GM19397 (cell line): ENCODE measurements around the gene ZNHIT2.
"Not testable (repeated sequence)": the region's sequence is repeated elsewhere in the genome, so short reads cannot be mapped to it uniquely, and the experiment has no call there.

ENCODE experiments used
- ATAC-seq: cut with Tn5 transposase; IDR thresholded peaks from one replicate; pipeline ENCODE4 v1.9.1; 2021; ENCODE audit warnings: mild to moderate bottlenecking, moderate library complexity; ENCODE audit not compliant: unreplicated experiment

The ZNHIT2 gene

DNA sequence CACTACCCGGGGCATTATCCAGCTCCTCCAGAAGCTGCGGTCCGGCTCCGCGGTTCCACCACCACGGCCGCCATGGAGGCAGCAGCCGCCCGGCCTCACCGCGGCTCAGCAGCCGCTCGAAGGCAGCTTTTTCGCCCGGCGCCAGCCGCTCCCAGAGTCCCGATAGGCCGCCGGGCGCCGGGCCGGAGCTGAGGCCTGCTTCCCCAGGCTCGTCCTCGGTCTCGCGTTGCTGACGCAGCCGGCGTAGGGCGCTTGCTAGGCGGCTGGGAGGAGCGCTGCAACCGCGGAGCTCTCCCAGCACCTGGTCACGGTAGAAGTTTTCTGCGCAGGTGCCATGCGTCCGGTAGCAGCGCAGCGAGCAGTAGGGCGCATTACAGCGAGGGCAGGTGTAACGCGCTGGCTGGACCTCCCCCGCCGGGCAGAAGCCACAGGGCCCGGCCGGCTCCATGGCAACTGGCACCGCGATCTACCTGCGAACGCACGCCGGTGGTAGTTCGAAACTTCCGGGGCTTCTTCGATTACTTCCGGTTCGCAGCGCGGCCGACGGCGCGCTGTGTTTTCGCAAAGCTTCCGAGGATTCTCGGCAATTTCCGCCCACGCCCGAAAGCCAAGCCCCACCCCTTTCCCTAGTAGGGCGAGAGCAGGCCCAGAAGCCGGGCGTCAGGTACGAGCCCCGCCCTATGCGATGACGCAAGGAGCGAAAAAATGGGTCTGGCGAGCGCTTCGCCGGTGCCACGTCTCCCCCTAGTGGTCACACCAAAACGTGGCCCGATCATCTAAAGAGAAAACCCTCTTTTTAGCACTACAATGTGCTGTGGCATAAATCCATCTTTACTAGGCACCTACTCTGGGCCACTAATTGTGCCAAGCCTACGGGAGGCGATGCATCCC, at the start of gene ZNHIT2:
ZNHIT2 (minus strand) TSS at position 496 of the 891 bp plus-strand sequence; CDS start at position 448, 48 bp downstream.
- ATAC-seq, result peak; percentile 61

DNA sequence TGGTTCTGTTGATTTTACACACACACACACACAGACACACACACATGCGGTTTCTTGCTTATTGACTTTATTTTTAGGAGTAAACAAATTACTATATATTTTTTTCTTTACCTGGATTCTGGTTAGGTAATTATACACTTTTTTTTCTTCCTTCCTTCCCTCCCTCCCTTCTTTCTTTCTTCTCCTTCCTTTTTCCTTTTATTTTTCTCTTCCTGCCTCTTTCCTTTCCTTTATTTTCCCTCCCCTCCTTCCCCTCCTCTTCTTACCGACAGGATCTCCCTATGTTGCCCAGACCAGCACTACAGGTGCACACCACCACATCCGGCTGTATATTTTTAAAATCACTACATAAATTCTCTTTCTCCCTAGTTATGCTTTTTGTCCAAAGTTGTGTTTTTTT, 49.4 kb upstream of the ZNHIT2 start:
- no peak for ATAC-seq

DNA sequence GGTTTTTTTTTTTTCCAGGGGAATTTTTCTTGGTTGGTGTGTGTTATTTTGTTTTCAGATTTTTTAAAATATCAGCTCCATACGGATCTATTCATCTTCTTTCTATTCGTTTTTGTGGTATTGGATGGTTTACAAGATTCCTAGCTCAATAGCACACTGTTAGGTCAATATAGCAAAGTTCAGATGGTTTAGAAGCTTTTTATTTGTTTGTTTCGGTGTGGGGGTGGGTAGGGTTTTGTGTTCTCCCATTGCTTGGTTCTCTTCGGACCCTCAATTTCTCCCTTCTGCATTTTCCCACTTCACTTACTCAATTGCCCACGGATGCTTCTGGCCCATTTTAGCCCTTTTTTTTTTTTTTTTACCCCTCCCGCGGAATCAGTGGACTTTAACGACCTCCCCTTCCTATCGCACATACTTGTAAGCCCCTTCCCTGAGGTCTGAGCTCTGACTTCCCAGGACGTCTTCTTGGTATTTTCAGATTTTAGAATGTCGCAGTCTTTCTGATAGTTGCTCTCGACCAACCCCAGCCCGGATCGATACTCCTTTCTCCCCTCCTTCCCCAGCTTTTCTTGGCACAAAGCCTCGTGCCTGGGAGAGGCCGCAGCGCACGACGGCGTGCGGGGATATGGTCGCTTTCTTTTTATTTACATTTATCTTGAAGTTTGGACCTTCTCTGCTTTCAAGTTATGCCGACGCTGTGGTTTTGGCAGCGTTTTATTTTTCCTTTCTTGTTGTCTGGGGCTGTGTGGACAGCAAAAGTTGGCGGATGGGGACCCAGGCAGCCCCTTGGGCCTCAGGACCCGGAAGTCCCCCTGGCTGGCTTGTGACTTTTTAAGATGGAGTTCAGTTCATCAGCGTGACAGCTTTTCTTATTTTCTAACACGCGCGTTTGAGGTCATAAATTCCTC, 48.2 kb upstream of the ZNHIT2 start:
- no peak for ATAC-seq

DNA sequence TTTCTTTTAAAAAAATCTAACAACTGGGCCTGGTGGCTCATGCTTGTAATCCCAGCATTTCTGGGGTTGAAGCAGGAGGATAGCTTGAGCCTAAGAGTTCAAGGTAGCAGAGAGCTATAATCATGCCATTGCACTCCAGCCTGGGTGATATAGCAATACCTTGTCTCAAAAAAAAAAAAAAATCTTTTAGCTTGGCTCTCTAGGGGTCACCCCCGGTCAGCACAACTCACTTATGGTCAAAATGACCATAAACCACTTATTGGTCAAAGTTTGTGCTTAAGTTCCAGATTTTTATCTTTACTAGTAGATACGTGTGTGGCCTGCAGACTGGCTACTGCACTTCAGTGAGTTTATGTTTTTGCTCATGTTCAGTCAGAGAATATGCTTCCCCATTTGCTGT, 46.2 kb upstream of the ZNHIT2 start:
- no peak for ATAC-seq

DNA sequence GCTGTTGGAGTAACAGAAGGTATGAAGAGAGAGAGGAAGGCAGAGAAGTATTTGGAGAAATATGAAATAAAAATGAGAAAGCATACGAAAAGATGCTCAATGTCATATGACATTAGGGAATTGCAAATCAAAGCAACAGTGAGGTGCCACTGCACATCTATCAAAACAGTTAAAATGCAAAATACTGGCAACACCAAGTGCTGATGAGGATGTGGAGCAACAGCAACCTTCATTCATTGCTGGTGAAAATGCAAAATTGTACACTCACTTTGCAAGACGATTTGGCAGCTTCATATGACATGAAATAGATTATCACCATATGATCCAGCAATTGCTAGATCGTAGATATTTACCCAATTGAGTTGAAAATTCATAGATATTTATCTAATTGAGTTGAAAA, 43.1 kb upstream of the ZNHIT2 start:
- ATAC-seq, result no peak

DNA sequence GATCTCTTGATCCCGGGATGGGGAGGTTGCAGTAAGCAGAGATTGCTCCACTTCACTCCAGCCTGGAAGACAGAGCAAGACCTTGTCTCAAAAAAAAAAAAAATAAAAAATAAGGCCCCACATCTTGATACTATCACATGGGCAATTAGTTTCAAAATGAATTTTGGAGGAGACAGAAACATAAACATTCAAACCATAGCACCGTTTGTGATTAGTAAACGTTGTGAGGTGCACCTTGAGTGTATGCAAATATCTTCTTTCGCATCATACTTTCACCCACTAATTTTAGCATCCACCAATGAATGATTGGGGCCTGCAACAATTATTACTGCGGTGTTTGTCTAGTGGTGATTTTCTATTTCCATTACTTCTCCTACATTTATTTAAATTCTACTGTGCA, 41.5 kb upstream of the ZNHIT2 start:
- ATAC-seq, result no peak

DNA sequence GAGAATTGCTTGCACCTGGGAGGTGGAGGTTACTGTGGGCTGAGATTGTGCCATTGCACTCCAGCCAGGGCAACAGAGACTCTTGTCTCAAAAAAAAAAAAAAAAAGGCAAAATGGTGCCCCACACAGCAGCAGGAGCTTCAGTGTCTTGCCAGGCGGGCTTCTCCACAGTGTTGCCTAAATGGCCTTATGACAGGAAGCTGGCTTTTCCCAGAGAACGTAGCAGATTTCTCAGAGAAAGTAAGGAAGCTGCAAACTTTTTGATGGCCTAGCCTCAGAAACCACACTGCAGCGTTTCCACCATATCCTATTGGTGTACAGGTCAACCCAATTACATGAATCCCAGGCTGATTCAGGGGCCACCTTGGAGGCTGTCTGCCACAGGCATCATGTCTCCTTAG, 39.8 kb upstream of the ZNHIT2 start:
- no peak for ATAC-seq

DNA sequence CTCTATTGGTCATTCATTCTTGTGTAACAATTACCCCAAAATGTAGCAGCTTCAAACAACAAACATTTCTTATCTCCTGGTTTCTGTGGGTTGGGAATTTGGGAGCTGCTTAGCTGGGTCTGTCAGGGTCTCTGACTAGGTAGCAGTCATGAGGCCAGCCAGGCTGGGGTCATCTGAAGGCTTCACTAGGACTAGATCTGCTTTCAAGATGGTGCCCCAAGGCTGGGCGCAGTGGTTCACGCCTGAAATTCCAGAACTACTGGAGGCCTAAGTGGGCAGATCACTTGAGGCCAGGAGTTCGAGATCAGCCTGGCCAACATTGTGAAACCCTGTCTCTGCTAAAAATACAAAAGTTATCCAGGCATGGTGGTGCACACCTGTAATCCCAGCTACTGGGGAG, 39.4 kb upstream of the ZNHIT2 start:
- ATAC-seq, result no peak

DNA sequence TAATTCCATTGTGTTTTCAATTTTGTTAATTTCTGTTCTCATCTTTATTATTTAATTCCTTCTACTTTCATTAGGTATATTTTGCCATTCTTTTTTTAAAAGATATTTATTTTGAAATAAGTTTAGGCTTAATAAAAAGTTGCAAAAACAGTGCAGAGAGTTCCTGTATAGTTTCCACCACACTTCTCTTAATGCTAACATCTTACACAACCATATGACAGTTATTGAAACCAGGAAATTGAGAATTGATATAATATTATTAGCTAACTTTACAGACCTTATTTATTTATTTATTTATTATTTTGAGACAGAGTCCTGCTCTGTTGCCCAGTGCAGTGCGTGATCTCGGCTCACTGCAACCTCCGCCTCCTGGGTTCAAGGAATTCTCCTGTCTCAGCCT, 38.8 kb upstream of the ZNHIT2 start:
- no peak for ATAC-seq

DNA sequence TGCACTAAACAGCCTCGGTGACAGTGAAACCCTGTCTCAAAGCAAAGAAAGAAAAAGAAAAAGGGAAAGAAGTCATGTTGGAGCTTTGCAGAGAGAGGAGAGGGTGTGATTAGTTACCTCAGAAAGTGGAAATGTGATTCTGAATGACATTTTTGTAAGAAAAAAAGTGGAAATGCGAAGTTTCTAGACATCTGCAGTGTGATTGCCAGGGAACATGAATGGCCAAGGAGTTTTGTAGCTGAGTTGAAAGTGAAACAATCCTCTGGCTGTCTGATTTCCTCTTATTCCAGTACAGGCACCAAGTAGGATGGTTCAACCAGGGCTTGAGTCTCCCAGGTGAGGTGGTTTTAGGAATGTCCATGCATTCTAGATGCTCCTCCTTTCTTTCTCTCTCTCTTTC, 34.6 kb upstream of the ZNHIT2 start:
- no peak for ATAC-seq

DNA sequence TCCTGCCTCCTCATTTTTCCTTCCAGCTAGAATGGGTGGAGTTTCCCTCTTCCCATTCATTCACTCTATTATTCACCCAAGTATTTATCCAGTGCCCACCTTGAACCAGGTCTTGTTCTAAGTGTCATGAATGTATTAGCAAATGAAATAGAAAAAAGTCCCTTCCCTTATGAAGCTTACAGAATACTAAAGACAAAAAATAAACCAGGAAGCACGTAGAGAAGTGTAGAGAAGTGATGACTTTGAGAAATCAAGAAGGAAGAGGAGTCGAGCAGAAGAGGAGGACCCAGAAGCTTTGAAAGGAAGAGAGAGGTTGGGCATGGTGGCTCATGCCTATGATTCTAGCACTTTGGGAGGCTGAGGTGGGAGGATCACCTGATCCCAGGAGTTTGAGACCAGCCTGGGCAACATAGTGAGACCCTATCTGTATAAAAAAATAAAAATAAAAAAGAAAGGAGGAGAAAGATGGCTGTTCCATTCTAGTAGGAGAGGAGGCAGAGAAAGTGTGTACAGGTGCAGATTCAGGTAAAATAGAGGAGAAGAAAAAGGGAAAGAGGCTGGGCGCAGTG, 33.9 kb upstream of the ZNHIT2 start:
- ATAC-seq, result no peak

DNA sequence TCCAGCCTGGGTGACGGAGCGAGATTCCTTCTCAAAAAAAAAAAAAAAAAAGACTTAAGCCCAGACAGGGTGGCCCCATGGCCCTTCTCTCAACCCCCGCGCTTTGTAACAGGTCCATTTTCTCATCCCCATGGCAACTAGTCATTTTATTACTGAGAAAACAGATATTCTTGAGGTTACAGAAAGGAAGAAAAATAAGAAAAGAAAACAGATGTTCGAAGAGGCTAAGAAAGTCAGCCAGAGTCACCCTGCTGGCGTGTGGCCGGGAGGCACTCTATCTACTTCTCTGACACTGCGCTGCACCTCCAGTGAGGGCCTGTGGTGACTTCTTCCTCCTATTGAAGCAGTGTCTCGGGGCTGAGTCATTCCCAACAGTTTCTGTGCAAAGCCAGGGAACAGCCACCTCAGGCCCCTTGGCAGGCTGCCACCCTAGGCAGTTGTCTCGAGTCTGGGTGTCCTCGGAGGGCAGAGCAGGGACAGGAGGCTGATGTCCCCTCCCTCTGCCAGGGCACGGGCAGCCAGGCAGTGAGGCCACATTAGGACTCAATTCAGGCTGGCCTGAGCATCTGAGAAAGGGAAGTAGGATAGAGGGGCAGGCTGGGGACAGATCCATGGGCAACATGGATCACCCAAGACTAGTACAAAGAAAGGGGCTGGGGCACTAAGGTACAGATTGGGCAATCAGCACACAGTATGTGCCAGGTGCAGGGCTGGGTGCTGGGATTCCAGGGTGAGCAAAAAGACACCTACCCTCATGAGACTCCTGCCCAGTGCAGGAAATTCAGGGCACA, 33.2 kb upstream of the ZNHIT2 start:
- ATAC-seq, result no peak

DNA sequence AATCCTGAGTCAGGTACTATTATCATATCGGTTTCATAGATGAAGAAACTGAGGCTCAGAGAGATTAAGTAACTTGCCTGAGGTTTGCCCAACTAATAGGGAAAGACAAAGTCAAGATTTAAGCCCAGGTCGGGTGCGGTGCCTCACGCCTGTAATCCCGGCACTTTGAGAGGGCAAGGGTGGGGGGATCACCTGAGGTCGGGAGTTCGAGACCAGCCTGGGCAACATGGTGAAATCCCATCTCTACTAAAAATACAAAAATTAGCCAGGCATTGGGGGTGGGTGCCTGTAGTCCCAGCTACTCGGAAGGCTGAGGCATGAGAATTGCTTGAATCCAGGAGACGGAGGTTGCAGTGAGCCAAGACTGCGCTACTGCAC, 32.6 kb upstream of the ZNHIT2 start:
- ATAC-seq, result not testable (repeated sequence)

DNA sequence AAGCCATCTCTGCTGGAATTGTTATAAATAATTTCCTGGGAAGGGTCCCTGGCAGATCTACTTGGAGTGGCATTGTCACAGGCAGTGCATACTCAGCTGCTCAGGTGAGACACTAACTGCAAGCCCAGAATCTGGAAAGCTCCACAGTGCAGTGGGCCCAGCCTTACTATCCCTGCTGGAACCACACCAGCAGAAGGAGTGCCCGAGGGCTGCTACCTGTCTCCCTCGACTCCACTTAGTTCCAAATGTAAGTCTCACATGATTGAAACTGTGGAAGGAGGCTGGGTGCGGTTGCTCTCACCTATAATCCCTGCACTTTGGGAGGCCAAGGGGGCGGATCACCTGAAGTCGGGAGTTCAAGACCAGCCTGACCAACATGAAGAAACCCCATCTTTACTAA, 31.2 kb upstream of the ZNHIT2 start:
- no peak for ATAC-seq

DNA sequence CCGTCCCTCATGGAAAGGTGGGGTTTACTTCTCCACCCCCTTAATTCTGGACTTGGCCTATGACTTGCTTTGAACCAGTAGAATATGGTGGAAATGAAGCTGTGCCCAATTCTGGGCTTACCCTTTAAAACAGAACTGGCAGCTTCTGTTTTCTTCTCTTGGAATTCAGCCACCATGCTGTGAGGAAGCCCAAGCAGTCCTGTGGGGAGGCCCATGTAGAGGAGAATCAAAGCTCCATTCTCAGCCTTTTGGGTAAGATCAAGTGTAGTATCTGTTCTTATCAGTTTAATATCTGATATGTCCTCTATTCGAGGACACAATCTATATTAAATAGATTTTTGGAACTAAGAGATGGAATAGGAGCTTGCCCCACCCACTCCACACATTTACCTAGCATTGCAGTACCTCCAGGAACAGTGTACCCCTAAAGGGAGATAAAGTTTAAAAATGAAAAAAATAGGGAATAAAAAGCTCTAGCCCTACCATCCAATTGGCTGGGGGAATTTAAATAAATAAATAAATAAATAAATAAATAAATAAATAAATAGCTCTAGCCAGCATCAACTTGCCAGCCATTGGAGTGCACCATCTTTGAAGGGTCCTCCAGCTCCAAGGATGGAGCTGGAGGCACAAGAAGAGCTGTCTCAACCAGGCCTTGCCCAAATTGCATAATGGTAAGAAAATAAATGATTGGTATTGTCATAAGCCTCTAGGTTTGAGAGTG, 30.0 kb upstream of the ZNHIT2 start:
- ATAC-seq, result no peak

DNA sequence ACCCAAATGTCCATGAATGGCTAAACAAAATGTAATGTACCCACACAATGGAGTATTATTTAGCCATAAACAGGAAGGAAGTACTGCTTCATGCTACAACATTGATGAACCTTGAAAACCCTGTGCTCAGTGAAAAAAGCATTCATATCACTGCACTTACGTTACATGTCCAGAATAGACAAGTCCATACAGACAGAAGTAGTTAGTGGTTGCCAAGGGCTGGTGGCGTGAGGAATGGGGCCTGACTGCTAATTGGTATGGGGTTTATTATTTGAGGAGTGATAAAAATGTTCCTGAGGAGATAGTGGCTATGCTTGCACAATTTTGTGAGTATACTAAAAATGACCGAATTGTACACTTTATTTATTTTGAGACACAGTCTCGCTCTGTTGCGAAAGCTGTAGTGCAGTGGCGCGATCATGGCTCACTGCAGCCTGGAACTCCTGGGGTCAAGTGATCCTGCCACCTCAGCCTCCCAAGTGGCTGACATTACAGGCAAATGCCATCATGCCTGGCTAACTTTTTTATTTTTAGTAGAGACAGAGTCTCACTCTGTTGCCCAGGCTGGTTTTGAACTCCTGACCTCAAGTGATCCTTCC, 24.5 kb upstream of the ZNHIT2 start:
- ATAC-seq, result no peak

DNA sequence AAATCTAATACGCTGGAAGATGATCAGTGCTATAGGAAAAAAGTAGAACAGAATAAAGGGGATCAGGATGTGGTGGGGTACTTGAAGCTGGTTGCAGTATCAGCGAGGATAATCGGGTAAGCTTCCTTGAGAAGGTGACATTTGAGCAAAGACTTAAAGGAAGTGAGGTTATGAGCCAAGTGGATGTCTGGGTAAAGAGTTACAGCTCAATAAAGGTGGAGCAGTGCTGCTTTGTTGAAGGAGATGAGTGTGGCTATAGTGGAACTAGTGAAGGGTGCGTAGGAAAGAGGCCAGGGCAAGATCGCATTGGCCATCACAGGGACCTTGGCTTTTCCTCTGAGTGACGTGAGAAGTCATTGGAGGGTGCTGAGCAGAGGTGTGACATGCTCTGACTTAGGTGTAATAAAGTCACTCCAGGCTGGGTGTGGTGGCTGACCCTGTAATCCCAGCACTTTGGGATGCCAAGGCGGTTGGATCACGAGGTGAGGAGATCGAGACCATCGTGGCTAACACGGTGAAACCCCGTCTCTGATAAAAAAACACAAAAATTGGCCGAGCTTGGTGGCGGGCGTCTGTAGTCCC, 19.1 kb upstream of the ZNHIT2 start:
- no peak for ATAC-seq

DNA sequence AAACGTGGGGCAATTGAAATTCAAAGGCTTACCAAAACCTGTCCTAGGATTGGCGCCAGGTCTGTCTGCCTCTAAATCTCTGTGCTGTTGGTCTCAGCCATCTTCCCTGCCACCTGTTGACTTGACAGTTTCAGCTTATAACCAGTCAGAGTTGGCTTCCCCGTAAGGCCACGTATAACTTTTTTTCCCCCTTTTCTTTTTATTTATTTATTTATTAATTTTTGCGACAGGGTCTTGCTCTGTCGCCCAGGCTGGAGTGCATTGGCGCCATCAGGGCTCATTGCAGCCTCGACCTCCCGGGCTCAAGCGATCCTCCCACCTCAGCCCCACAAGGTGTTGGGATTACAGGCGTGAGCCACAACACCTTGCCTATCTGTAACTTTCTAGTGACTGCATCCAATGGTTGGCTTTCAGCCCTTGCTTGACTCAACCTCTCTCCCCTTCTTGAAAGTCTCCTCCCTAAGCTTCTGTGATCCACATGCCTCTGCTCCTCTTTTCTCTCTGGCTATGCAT, 18.2 kb upstream of the ZNHIT2 start:
- ATAC-seq, result no peak

DNA sequence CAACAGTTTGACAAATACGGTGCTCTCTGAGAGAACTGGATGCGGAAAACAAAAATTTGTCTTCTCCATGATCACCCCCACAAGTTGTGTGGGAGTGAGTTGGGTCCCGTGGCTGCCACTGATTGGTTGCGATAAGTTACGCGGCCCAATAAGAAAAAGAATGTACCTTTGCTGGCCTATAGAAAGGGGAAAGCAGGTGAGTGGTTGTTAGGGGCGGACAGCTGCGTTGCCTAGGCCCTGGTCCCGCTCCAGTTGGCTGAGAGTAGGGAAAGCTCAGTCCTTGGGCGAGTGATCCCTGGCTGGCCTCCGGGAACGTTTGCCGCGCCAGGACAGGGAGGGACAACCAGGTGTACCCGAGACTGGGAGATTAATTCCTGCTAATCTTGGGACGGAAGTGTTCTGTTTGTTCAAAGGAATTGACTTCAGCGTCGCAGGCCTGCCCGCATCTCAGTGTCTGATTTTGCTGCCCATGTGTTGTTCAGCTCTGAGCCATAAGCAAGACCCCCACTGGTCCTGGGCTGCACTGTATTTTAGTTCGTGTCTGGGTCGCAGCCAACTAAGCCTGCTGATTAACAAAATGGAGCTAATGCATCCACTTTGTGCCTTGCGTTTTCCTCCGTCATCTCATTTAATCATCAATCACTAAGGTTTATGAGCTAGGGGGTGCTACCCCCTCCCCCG, 17.6 kb upstream of the ZNHIT2 start:
- ATAC-seq, result peak; percentile 52
